KOPT-K1 (cell line): ENCODE measurements around the gene DSTYK.

Source experiments
- H3K27ac ChIP-seq: fragments of 200-600 bp; sonication (generic); 2 replicates; pipeline ENCODE4 v1.5.1; 2016; ENCODE audit warnings: antibody characterized with exemption, mild to moderate bottlenecking, low read depth, low read length; ENCODE audit not compliant: poor library complexity, severe bottlenecking
- H3K36me3 ChIP-seq: fragments of 200-600 bp; sonication (generic); 2 replicates; pipeline ENCODE4 v1.5.1; 2017; ENCODE audit warnings: antibody characterized with exemption, mild to moderate bottlenecking, low read length, moderate library complexity; ENCODE audit not compliant: insufficient read depth
- H3K9me3 ChIP-seq: fragments of 200-600 bp; sonication (generic); 2 replicates; pipeline ENCODE4 v1.5.1; 2017; ENCODE audit warnings: antibody characterized with exemption, low read length, mild to moderate bottlenecking; ENCODE audit not compliant: insufficient read depth, poor library complexity, severe bottlenecking

Gene DSTYK

DNA sequence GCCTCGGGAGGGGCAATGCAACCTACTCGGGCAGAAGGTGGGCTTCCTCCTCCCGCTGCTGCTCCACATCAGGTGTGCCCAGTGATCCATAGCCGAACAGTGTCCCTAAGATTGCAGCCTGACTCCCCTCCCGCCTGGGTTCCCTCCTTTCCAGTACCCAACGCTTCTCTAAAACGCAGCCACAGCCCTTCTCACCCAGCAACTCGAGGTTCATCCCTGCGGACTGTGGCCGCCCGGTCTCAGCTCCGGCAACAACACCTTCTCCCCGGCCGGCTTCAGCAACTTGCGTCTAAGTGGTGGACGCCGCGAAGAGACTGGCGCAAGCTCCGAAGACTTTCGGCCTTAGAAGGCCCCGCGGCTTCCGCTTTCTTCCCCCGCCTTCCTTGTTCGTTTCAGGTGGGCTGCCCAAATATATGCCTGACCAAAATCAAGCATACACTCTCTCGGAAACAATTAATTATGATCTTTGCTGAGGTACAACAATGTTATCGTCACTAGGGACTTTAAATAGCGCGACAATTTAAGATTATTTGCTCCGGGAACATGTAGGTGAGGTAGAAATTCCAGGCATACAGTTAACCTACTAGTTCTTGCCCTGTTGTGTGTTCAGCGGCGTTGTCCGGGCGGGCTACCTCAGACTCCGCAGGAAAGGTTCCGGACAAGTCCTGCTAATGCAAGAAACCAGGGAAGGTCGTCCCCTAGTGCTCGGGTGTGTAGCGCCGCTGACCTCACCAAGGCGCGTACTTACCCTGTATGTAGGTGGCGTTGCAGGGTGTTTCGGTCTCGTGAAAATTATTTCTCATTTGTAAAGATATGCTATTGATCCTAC, 89.6 kb downstream of the DSTYK start, which contains the start of gene RBBP5:
RBBP5 (minus strand) TSS at position 319 of the 829 bp plus-strand sequence; CDS start at position 214, 105 bp downstream.
- Histone ChIP-seq H3K9me3 (no peaks in the 10 kb centered on the region), H3K36me3 (peaks cover 26% of the 10 kb centered on the region), H3K27ac (peak within 1 kb of the TSS; percentile 90)

- Histone ChIP-seq H3K9me3 (no peaks in the 10 kb centered on the region), H3K27ac (no peak overlapping the region), H3K36me3 (peaks cover 53% of the 10 kb centered on the region)
Measured at GRCh38 chr1:205118752-205119151, 92.8 kb downstream of the DSTYK start.

DNA sequence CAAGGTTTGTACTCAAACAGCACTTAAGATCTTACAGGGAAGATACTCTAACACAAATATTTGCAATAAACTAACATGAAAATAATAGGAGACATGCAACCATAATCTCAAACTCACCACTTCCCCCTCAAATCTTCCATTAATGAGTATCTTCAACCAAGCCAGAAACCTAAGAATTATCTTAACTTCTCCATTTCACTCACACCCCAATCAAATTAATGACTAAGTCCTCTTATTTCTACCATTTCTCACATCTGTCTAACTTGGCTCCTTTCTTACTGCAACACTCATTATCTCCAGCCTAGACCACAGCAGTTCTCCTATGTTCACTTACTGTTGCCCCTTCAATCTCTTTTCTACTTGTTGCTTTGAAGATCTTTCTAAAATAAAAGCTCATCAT, 100.1 kb downstream of the DSTYK start:
- Histone ChIP-seq H3K36me3 (peaks cover 81% of the 10 kb centered on the region), H3K27ac (no peak overlapping the region), H3K9me3 (no peaks in the 10 kb centered on the region)

GRCh38 chr1:205109711-205110110, 101.8 kb downstream of the DSTYK start:
- H3K9me3 ChIP-seq = no peaks in the 10 kb centered on the region
- H3K27ac ChIP-seq = no peak overlapping the region
- peaks cover 85% of the 10 kb centered on the region for H3K36me3 ChIP-seq

DNA sequence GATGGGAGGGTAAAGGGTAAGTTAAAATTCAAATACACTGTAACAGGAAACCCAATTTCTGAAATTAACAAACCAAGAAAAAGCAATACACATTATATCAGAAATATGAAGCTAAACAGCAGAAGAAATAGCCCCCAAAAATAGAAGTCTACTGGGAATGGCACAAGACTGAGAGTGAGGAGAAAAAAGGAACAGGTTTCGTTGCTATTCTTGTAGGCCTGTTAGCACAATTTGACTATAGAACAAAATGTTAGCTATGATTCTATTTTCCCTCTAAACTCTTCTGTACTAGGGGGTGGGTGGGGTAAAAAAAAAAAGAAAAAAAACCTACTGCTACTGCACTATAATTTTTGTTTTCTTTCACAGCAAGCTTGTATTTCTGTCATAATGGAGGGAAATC, 102.2 kb downstream of the DSTYK start:
- Histone ChIP-seq H3K36me3 (peaks cover 85% of the 10 kb centered on the region), H3K9me3 (no peaks in the 10 kb centered on the region), H3K27ac (no peak overlapping the region)

- Histone ChIP-seq H3K36me3 (peaks cover 86% of the 10 kb centered on the region), H3K9me3 (no peaks in the 10 kb centered on the region), H3K27ac (no peak overlapping the region)
Measured at GRCh38 chr1:205108464-205108863, 103.0 kb downstream of the DSTYK start.

DNA sequence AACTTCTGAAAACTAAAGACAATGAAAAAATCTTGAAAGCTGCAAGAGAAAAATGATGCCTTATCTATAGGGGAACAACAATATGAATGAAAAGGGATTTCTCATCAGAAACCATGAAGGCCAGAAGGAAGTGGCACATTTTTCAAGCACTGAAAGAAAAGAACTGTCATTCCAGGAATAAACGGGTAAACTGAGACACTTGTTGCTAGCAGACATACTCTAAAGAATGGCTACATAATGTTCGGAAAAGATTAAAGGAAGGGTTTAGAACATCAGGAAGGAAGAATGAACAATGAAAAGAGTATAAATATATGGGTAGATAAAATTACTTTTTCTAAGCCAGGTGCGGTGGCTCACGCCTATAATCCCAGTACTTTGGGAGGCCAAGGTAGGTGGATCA, 104.2 kb downstream of the DSTYK start:
- H3K9me3 ChIP-seq = no peaks in the 10 kb centered on the region
- no peak overlapping the region for H3K27ac ChIP-seq
- peaks cover 86% of the 10 kb centered on the region for H3K36me3 ChIP-seq

GRCh38 chr1:205102404-205102803, 109.1 kb downstream of the DSTYK start:
- Histone ChIP-seq H3K36me3 (peaks cover 98% of the 10 kb centered on the region), H3K9me3 (no peaks in the 10 kb centered on the region), H3K27ac (no peak overlapping the region)

GRCh38 chr1:205098242-205098641, 113.3 kb downstream of the DSTYK start:
- peaks cover 97% of the 10 kb centered on the region for H3K36me3 ChIP-seq
- no peak overlapping the region for H3K27ac ChIP-seq
- no peaks in the 10 kb centered on the region for H3K9me3 ChIP-seq

DNA sequence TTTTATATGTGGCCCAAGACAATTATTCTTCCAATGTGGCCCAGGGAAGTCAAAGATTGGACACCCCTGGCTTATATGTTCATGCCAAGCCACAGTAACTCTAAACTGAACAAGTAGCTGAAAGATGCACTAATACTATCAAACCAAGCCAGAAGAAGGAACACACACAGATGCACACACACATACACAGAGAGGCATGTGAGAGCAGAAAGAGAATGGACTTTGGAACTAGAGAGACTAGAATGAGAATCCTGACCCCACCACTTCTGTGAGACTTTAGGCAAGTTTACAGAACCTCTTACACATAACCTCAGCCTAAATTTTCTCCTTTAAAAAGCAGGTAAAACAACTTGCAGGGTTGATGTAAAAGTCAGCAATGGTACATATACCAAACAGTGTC, 116.1 kb downstream of the DSTYK start:
- no peak overlapping the region for H3K27ac ChIP-seq
- no peaks in the 10 kb centered on the region for H3K9me3 ChIP-seq
- peaks cover 97% of the 10 kb centered on the region for H3K36me3 ChIP-seq
